22Rv1 (cell line): ENCODE data around the gene SPSB3.

Source experiments
- ZFX ChIP-seq: fragments of 450-650 bp; IDR thresholded peaks from 2 replicates; pipeline ENCODE4 v1.6.1; 2017; ENCODE audit warnings: antibody characterized with exemption, borderline replicate concordance
- TF ChIP-seq, protein P1 (sequence below): fragments of 450-650 bp; IDR thresholded peaks from 2 replicates; pipeline ENCODE4 v1.5.1; 2017; ENCODE audit warnings: mild to moderate bottlenecking

DNA sequence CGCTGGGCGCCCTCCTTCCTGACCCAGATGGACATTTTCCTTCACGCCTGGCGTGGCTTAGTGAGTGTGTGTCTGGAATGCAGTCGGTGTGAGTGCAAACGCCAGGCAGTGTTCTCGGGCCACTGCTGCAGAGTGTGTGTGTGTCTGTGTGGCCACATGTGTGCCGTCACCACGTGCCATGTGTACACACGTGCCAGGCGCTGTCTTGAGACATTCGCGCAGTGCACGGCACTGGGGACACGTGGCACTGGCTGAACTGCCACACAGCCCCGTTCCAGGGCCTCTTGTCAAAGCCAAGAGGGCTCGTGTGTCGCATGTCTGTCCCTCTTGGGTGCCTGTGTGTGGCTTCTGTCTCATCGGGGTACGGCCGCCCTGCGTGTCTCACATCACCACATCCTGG is 47.6 kb downstream of the SPSB3 start:
- TF ChIP-seq, protein P1, sequence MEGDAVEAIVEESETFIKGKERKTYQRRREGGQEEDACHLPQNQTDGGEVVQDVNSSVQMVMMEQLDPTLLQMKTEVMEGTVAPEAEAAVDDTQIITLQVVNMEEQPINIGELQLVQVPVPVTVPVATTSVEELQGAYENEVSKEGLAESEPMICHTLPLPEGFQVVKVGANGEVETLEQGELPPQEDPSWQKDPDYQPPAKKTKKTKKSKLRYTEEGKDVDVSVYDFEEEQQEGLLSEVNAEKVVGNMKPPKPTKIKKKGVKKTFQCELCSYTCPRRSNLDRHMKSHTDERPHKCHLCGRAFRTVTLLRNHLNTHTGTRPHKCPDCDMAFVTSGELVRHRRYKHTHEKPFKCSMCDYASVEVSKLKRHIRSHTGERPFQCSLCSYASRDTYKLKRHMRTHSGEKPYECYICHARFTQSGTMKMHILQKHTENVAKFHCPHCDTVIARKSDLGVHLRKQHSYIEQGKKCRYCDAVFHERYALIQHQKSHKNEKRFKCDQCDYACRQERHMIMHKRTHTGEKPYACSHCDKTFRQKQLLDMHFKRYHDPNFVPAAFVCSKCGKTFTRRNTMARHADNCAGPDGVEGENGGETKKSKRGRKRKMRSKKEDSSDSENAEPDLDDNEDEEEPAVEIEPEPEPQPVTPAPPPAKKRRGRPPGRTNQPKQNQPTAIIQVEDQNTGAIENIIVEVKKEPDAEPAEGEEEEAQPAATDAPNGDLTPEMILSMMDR: no peak
- no peak for TF ChIP-seq ZFX
